NCI-H748 treated with DMSO at 0.1 percent for 48 hours (cell line): Measurements from ENCODE around the gene C2orf72.

Source experiments
- DNase-seq: peaks from one replicate; lab custom pipeline; 2025; lab: John Stamatoyannopoulos, UW

C2orf72 gene

DNA sequence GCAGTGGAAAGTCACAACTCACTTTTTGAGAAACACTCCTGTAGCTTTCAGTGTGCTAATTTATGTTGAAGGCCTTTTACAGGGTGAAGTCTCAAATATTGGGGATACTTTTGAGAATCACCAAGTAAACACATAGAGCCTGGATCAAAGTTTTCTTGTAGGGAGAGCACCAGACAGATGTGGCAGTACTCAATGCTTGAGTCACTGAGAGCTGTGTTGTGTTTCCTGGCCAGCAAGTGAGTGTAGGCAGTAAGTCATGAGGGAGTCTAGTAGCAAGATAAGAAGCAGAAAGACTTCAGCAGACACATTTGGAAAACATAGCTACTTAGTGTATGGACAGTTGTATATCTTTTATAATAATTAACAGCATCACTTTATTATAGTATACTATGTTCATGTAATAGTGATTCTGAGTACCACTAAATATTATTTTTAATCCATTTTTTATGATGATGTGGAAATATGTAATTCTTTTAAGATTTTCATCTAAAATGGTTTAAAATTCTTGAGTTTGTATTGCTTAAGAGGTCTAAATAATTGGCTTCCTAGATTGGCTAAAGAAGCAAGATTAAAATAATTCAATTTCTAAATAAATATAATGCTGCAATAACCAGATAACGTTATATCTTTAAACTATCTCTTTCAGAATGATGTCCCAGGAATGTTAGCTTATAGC lies 32.2 kb downstream of the C2orf72 start:
- DNase-seq, result no peak

DNA sequence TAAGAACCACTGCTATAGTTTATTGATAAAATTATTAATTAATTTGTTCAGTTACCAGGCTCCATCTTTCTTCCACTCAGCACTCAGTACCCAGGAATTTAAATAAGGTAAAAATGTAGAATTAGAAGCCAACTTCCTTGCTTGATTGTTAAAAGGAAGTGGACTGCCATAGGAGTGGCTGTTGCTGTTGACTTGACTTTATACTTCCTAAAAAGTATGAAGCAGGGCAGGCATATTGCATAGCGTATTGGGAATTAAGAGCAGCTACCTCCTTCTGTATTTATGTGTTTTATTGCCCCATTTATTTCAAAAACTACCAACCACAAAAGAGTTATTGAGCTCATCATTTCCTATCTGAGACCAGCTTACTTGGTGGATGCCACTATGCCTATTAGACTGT lies 47.2 kb downstream of the C2orf72 start:
- DNase-seq, result no peak

GRCh38 chr2:231088754-231089153 lies 51.4 kb downstream of the C2orf72 start:
- no peak for DNase-seq

DNA sequence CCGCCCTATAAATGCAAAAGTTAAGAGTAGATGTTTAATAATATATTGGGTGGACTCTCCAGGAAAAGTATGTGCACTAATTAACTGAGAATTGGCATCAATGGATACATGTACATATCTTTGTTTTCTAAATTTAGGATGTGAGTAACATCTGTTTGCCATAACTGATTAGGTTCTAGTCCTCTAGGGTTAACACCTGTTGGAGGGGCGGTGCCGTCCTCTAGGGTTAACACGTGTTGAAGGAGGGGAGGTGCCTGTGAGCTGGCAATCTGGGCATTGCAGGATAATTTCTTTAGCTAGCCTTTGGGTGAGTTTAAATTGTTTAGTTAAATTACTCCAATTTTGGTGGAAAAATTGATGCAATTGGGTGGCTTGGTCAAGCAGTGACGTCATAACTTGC lies 56.6 kb downstream of the C2orf72 start:
- DNase-seq, result no peak

GRCh38 chr2:231094736-231095346 lies 57.5 kb downstream of the C2orf72 start:
- DNase-seq, result no peak
